IMR-90 (cell line): ENCODE data around the gene TGFBI. TPM values are rescaled to one million over a fixed set of nuclear protein-coding genes. Genes with fewer than 3 reads are reported as not detected.
A peak's percentile ranks its signal among the peaks of the same experiment; 100 is the strongest.

Experiments used
- ATAC-seq: fragments of 200-7000 bp; cut with Tn5 transposase; 2 replicates; pipeline ENCODE4 v1.9.1; 2020; ENCODE audit warnings: low read depth, mild to moderate bottlenecking, moderate library complexity
- BruUV-seq: library from RNA; stranded (reverse); fragments of 400-500 nt; replicated peaks from 2 replicates; lab custom pipeline; 2021; lab: Mats Ljungman, UMichigan
- CTCF ChIA-PET: fragments of 300-600 bp; formaldehyde crosslinking; extraction: SDS; loops from one replicate; lab custom pipeline; 2021; ENCODE audit warnings: antibody characterized with exemption; lab: Yijun Ruan, JAX
- POLR2A ChIA-PET: fragments of 300-600 bp; sonication (Branson Sonifier 250); formaldehyde crosslinking; loops from one replicate; lab custom pipeline; 2022; ENCODE audit warnings: antibody characterized with exemption; ENCODE audit not compliant: unreplicated experiment; lab: Charles Lee
- DNase-seq: peaks from one replicate; pipeline ENCODE4 v3.0.0; 2013
- H2AFZ ChIP-seq: replicated peaks from 2 replicates; pipeline ENCODE3; 2013; ENCODE audit warnings: low read length, mild to moderate bottlenecking; ENCODE audit not compliant: poor library complexity
- H2AK5ac ChIP-seq: 2 replicates; pipeline ENCODE4 v1.6.1; 2013; ENCODE audit warnings: low read depth, low read length, inconsistent platforms
- H2AK9ac ChIP-seq: replicated peaks from 2 replicates; pipeline ENCODE3; 2013; ENCODE audit warnings: mild to moderate bottlenecking, low read depth, low read length, moderate library complexity; ENCODE audit not compliant: poor library complexity
- H2BK120ac ChIP-seq: 2 replicates; pipeline ENCODE4 v1.6.1; 2013; ENCODE audit warnings: low read depth, low read length, inconsistent platforms
- H2BK15ac ChIP-seq: 3 replicates; pipeline ENCODE4 v1.6.1; 2013; ENCODE audit warnings: low read depth, low read length, inconsistent platforms
- H2BK20ac ChIP-seq: 2 replicates; pipeline ENCODE4 v1.6.1; 2013; ENCODE audit warnings: low read depth, mild to moderate bottlenecking, inconsistent platforms, low read length, moderate library complexity
- H2BK5ac ChIP-seq: 2 replicates; pipeline ENCODE4 v1.6.1; 2013; ENCODE audit warnings: mild to moderate bottlenecking, low read depth, low read length, inconsistent platforms; ENCODE audit not compliant: poor library complexity, severe bottlenecking
- H3K14ac ChIP-seq: replicated peaks from 2 replicates; pipeline ENCODE4 v1.6.1; 2013; ENCODE audit warnings: low read depth, low read length, inconsistent platforms
- H3K18ac ChIP-seq: 2 replicates; pipeline ENCODE4 v1.6.1; 2013; ENCODE audit warnings: low read depth, low read length, control low read depth
- H3K23ac ChIP-seq: 2 replicates; pipeline ENCODE4 v1.6.1; 2013; ENCODE audit warnings: low read depth, low read length, inconsistent platforms
- H3K27ac ChIP-seq: 2 replicates; pipeline ENCODE4 v1.5.1; 2013; ENCODE audit warnings: mild to moderate bottlenecking, control low read depth, low read length; ENCODE audit not compliant: insufficient read depth
- H3K27me3 ChIP-seq: 2 replicates; pipeline ENCODE4 v1.6.1; 2013; ENCODE audit warnings: low read length; ENCODE audit not compliant: control insufficient read depth, insufficient read depth
- H3K36me3 ChIP-seq: 2 replicates; pipeline ENCODE4 v1.6.1; 2013; ENCODE audit warnings: low read length, mixed read lengths; ENCODE audit not compliant: control insufficient read depth, insufficient read depth
- H3K4ac ChIP-seq: 2 replicates; pipeline ENCODE4 v1.6.1; 2013; ENCODE audit warnings: low read depth, low read length, inconsistent platforms
- H3K4me1 ChIP-seq: 2 replicates; pipeline ENCODE4 v1.6.1; 2013; ENCODE audit warnings: low read length, mixed read lengths; ENCODE audit not compliant: control insufficient read depth, insufficient read depth
- H3K4me2 ChIP-seq: 2 replicates; pipeline ENCODE4 v1.6.1; 2013; ENCODE audit warnings: low read depth, mild to moderate bottlenecking, control low read depth, low read length, moderate library complexity
- H3K4me3 ChIP-seq: 2 replicates; pipeline ENCODE4 v1.5.1; 2013; ENCODE audit warnings: low read depth, mild to moderate bottlenecking, control low read depth, low read length, moderate library complexity; ENCODE audit not compliant: insufficient read depth
- H3K56ac ChIP-seq: 2 replicates; pipeline ENCODE4 v1.6.1; 2013; ENCODE audit warnings: low read length, inconsistent platforms; ENCODE audit not compliant: insufficient read depth; ENCODE audit errors: extremely low read depth
- H3K79me1 ChIP-seq, 2 experiments: 2 replicates each; pipeline ENCODE4 v1.6.1; 2013; ENCODE audit warnings: low read length in 2 of 2, inconsistent platforms in 1 of 2, low read depth in 1 of 2
- H3K9ac ChIP-seq: 2 replicates; pipeline ENCODE4 v1.6.1; 2013; ENCODE audit warnings: low read depth, low read length, control low read depth
- H3K9me1 ChIP-seq: 2 replicates; pipeline ENCODE4 v1.6.1; 2013; ENCODE audit warnings: low read length, inconsistent platforms; ENCODE audit not compliant: insufficient read depth
- H3K9me3 ChIP-seq: 2 replicates; pipeline ENCODE4 v1.6.1; 2013; ENCODE audit warnings: low read length; ENCODE audit not compliant: control insufficient read depth, insufficient read depth
- H4K20me1 ChIP-seq: 2 replicates; pipeline ENCODE4 v1.6.1; 2013; ENCODE audit warnings: low read length, inconsistent platforms; ENCODE audit not compliant: insufficient read depth
- H4K5ac ChIP-seq: 2 replicates; pipeline ENCODE4 v1.6.1; 2013; ENCODE audit warnings: mild to moderate bottlenecking, low read depth, low read length, control low read depth
- H4K8ac ChIP-seq, 2 experiments: 2 replicates each; pipeline ENCODE4 v1.6.1; 2013; ENCODE audit warnings: low read depth in 2 of 2, low read length in 2 of 2, control low read depth in 1 of 2, inconsistent platforms in 1 of 2
- H4K91ac ChIP-seq: 2 replicates; pipeline ENCODE4 v1.6.1; 2013; ENCODE audit warnings: low read depth, low read length, inconsistent platforms; ENCODE audit not compliant: insufficient read depth
- BHLHE40 ChIP-seq: fragments of 150-350 bp; IDR thresholded peaks from 2 replicates; pipeline ENCODE4 v1.6.1; 2016; ENCODE audit warnings: mild to moderate bottlenecking, low read depth, low read length
- CEBPB ChIP-seq: IDR thresholded peaks from 2 replicates; pipeline ENCODE4 v1.6.1; 2012; ENCODE audit warnings: low read depth, low read length, improper control_type of control experiment
- CHD1 ChIP-seq: IDR thresholded peaks from 2 replicates; pipeline ENCODE4 v1.6.1; 2012; ENCODE audit warnings: low read depth, low read length, improper control_type of control experiment
- FOS ChIP-seq: fragments of 150-350 bp; IDR thresholded peaks from 2 replicates; pipeline ENCODE4 v1.6.1; 2016; ENCODE audit warnings: low read depth, low read length
- MAZ ChIP-seq: IDR thresholded peaks from 2 replicates; pipeline ENCODE4 v1.6.1; 2012; ENCODE audit warnings: low read depth, mild to moderate bottlenecking, low read length, improper control_type of control experiment, moderate library complexity, borderline replicate concordance
- MXI1 ChIP-seq: IDR thresholded peaks from 2 replicates; pipeline ENCODE4 v1.6.1; 2012; ENCODE audit warnings: low read depth, mild to moderate bottlenecking, low read length, moderate library complexity, borderline replicate concordance
- POLR2A ChIP-seq: IDR thresholded peaks from 2 replicates; pipeline ENCODE4 v1.6.1; 2012; ENCODE audit warnings: mild to moderate bottlenecking, low read depth, low read length
- RAD21 ChIP-seq: IDR thresholded peaks from 2 replicates; pipeline ENCODE4 v1.6.1; 2012; ENCODE audit warnings: low read length, improper control_type of control experiment
- RCOR1 ChIP-seq: IDR thresholded peaks from 2 replicates; pipeline ENCODE4 v1.6.1; 2012; ENCODE audit warnings: mild to moderate bottlenecking, low read length, improper control_type of control experiment; ENCODE audit not compliant: insufficient replicate concordance
- RFX5 ChIP-seq: IDR thresholded peaks from 2 replicates; pipeline ENCODE4 v1.8.0; 2012; ENCODE audit warnings: low read depth, mild to moderate bottlenecking, low read length, moderate library complexity
- SMC3 ChIP-seq: fragments of 150-350 bp; IDR thresholded peaks from 2 replicates; pipeline ENCODE4 v1.6.1; 2016; ENCODE audit warnings: low read depth, mild to moderate bottlenecking, antibody characterized with exemption, low read length, moderate library complexity
- WGBS, 2 experiments: methylation state at CpG; one replicate each; pipeline versions ENCODE4 v1.1.5 to v1.1.7; 2013; ENCODE audit warnings: missing lambda C conversion rate in 2 of 2; ENCODE audit not compliant: insufficient read length in 1 of 2; ENCODE audit errors: extremely low coverage in 2 of 2; 5-methylcytosine and 5-hydroxymethylcytosine counted together
- dilution Hi-C: fragments of 300-500 bp; cut with HindIII; formaldehyde crosslinking; loops from one replicate; pipeline ENCODE4 v1.14.3; 2018; ENCODE audit warnings: low sequenced_read_pairs; ENCODE audit not compliant: unreplicated experiment
- in situ Hi-C: fragments of 300-500 bp; cut with MboI; formaldehyde crosslinking; loops from 3 replicates; pipeline ENCODE4 v1.14.3; 2019; ENCODE audit warnings: low sequenced_read_pairs, inconsistent platforms, mixed read lengths
- intact Hi-C: fragments of 100-400 bp; cut with micrococcal nuclease; formaldehyde crosslinking; loops from 2 replicates; pipeline ENCODE4 v1.10.0; 2022
- polyA plus RNA-seq, 3 experiments: library from polyadenylated mRNA; depleted of rRNA; stranded (reverse); fragments of >200 nt; gene quantifications; 2 replicates each; pipeline ENCODE4 v1.2.3, GENCODE V29; 2012; ENCODE audit warnings: low replicate concordance in 1 of 3
- total RNA-seq: library from RNA; depleted of rRNA; stranded (reverse); fragments of >200 nt; gene quantifications from 2 replicates; pipeline ENCODE4 v1.2.3, GENCODE V29; 2012

The TGFBI gene
- total and polyA plus RNA-seq, 2 of the 4 experiments (the other 2 are of a cell fraction), result 618 to 1,551 TPM

GRCh38 chr5:136006761-136007251, 22.0 kb upstream of the TGFBI start:
- Histone ChIP-seq H3K14ac (peak overlapping the region; percentile 11; the same call in 1 of the 2 replicates), H3K27me3 (no peaks in the 10 kb centered on the region), H2BK120ac (peak overlapping the region; percentile 73), H3K79me1 (peaks cover 0 to 14% of the 10 kb centered on the region in 2 experiments; a peak in 1 of 4 replicates), H2BK5ac (peak overlapping the region; percentile 75), H3K18ac (peak overlapping the region; percentile 91), H3K56ac (peak overlapping the region; percentile 80), H3K4me1 (peaks cover 24% of the 10 kb centered on the region), H3K27ac (peak overlapping the region; percentile 66), H3K9me3 (no peaks in the 10 kb centered on the region), H2AK9ac (peak overlapping the region; percentile 63), H3K9me1 (peaks cover 21% of the 10 kb centered on the region), H2BK20ac (peak overlapping the region; percentile 47), H3K4me2 (no peak overlapping the region; the same call in 1 of the 2 replicates), H3K4me3 (no peak overlapping the region), H2BK15ac (peak overlapping the region; percentile 82; the same call in 2 of the 3 replicates), H4K20me1 (no peaks in the 10 kb centered on the region), H4K8ac (peak overlapping the region; percentile 64 to 65; a peak in 3 of 4 replicates), H3K36me3 (no peaks in the 10 kb centered on the region), H3K4ac (peak overlapping the region; percentile 60), H3K23ac (peak overlapping the region; percentile 50; the same call in 1 of the 2 replicates), H4K91ac (peak overlapping the region; percentile 91), H3K9ac (no peak overlapping the region), H2AK5ac (peak overlapping the region; percentile 28), H2AFZ (peak overlapping the region; percentile 27), H4K5ac (peak overlapping the region; percentile 31)
- WGBS, 2 experiments, result 0% methylated on average over 1 of the region's 7 CpGs; no CpG with 5 or more reads in 1 of the 2 experiments
- DNase-seq, result peak; percentile 97
- ChIA-PET POLR2A (no interaction called here), CTCF (interaction anchor here (1.4 kb wide), 1 partner anchor 52 kb away, joined by 3 read pairs; no protein-coding TSS in a partner anchor)
- intact Hi-C loops, result no loop called here
- peak; percentile 74 for ATAC-seq
- no TSS peak for BruUV-seq
- peak; percentile 70; the same call in 1 of the 2 replicates for TF ChIP-seq CHD1
- no peak for TF ChIP-seq MAZ
- TF ChIP-seq RAD21, result peak; percentile 31
- peak; percentile 55; the same call in 1 of the 2 replicates for TF ChIP-seq POLR2A
- TF ChIP-seq CEBPB, result peak; percentile 77
- peak; percentile 82 for TF ChIP-seq FOS
- no peak for TF ChIP-seq RFX5
- TF ChIP-seq MXI1, result no peak
- peak; percentile 35 for TF ChIP-seq BHLHE40
- TF ChIP-seq SMC3, result peak; percentile 19; the same call in 1 of the 2 replicates
- TF ChIP-seq RCOR1, result peak; percentile 51
- dilution Hi-C loops, result no loop called here
- in situ Hi-C loops, result no loop called here
